WTC11 (cell line): ENCODE data around the gene UBL4A.

Experiments
- FOXP1 ChIP-seq: sonication (generic); formaldehyde crosslinking; IDR thresholded peaks from 2 replicates; pipeline ENCODE4 v1.8.0; 2022; ENCODE audit warnings: missing genetic modification reagents, mild to moderate bottlenecking, moderate library complexity, borderline replicate concordance
- GABPB1 ChIP-seq: sonication (generic); formaldehyde crosslinking; IDR thresholded peaks from 2 replicates; pipeline ENCODE4 v1.8.1; 2023; ENCODE audit warnings: mild to moderate bottlenecking, missing genetic modification reagents
- NR3C1 ChIP-seq: sonication (generic); formaldehyde crosslinking; conservative IDR thresholded peaks from 2 replicates; pipeline ENCODE4 v1.8.1; 2023; ENCODE audit warnings: low read depth, mild to moderate bottlenecking, missing genetic modification reagents
- TP53 ChIP-seq: sonication (generic); formaldehyde crosslinking; IDR thresholded peaks from 2 replicates; pipeline ENCODE4 v1.8.1; 2023; ENCODE audit warnings: mild to moderate bottlenecking, missing genetic modification reagents
- ZNF138 ChIP-seq: sonication (generic); formaldehyde crosslinking; conservative IDR thresholded peaks from 2 replicates; pipeline ENCODE4 v1.8.1; 2022; ENCODE audit warnings: mild to moderate bottlenecking, moderate library complexity, missing genetic modification reagents
- ZNF423 ChIP-seq: fragments of 250-450 bp; sonication (Bioruptor Pico); IDR thresholded peaks from 2 replicates; pipeline ENCODE4 v2.1.2; 2022; ENCODE audit warnings: mild to moderate bottlenecking, moderate library complexity
- TF ChIP-seq, protein P1 (sequence below): fragments of 200-600 bp; IDR thresholded peaks from 2 replicates; pipeline ENCODE4 v1.8.0; 2022; ENCODE audit warnings: antibody characterized with exemption
- TF ChIP-seq, protein P2 (sequence below): sonication (generic); formaldehyde crosslinking; conservative IDR thresholded peaks from 2 replicates; pipeline ENCODE4 v1.8.1; 2022; ENCODE audit warnings: mild to moderate bottlenecking, missing genetic modification reagents
- TF ChIP-seq, protein P3 (sequence below): sonication (generic); formaldehyde crosslinking; IDR thresholded peaks from 2 replicates; pipeline ENCODE4 v1.8.0; 2022; ENCODE audit warnings: mild to moderate bottlenecking, missing genetic modification reagents
- TF ChIP-seq, protein P4 (sequence below): sonication (generic); formaldehyde crosslinking; IDR thresholded peaks from 2 replicates; pipeline ENCODE4 v1.8.0; 2022; ENCODE audit warnings: mild to moderate bottlenecking, missing genetic modification reagents
- TF ChIP-seq, protein P5 (sequence below): sonication (generic); formaldehyde crosslinking; IDR thresholded peaks from 2 replicates; pipeline ENCODE4 v1.8.1; 2022; ENCODE audit warnings: mild to moderate bottlenecking, missing genetic modification reagents, moderate library complexity, borderline replicate concordance
- TF ChIP-seq, protein P6 (sequence below): sonication (generic); formaldehyde crosslinking; IDR thresholded peaks from 2 replicates; pipeline ENCODE4 v1.8.0; 2022; ENCODE audit warnings: mild to moderate bottlenecking, missing genetic modification reagents
- TF ChIP-seq, protein P7 (sequence below): sonication (generic); formaldehyde crosslinking; conservative IDR thresholded peaks from 2 replicates; pipeline ENCODE4 v1.8.1; 2023; ENCODE audit warnings: mild to moderate bottlenecking, low read depth, missing genetic modification reagents, moderate library complexity
- TF ChIP-seq, protein P8 (sequence below): sonication (generic); formaldehyde crosslinking; IDR thresholded peaks from 2 replicates; pipeline ENCODE4 v1.8.0; 2023; ENCODE audit warnings: mild to moderate bottlenecking, missing genetic modification reagents

DNA sequence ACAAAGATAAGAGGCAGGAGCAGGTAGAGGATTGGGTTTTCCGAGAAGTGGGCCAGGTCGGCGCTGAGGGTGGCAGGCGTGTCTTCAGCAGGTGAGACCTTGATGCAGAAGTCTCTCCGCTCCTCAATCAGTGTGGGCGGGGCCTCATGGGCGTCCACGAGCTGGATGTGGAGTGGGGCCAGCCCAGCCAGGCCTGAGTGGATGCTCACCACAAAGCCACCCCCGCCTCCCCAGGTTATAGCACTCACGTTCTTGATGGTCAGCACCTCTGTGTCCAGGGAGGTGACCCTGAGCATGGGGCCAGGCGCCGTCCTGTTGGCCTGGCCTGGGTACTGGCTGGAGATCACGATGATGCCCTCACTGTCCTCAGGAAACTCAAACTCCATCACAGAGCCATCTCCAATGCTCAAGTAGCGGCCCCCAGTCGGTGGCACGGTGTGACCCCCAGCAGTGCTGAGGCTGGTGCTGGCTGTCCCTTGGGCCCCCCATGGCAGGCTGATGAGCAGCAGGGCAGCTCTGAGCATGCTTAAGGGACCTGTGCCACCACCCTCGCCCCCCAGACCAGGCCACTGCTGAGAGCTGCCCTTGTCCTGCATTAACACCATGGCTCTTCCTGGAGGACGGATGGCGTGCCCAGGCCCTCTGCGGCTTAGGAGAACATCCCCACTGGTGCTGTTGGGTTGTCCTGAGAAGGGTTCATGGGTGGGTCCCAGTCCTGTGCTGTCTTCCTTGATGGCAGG is 2.1 kb upstream of the UBL4A start:
- TF ChIP-seq, protein P1, sequence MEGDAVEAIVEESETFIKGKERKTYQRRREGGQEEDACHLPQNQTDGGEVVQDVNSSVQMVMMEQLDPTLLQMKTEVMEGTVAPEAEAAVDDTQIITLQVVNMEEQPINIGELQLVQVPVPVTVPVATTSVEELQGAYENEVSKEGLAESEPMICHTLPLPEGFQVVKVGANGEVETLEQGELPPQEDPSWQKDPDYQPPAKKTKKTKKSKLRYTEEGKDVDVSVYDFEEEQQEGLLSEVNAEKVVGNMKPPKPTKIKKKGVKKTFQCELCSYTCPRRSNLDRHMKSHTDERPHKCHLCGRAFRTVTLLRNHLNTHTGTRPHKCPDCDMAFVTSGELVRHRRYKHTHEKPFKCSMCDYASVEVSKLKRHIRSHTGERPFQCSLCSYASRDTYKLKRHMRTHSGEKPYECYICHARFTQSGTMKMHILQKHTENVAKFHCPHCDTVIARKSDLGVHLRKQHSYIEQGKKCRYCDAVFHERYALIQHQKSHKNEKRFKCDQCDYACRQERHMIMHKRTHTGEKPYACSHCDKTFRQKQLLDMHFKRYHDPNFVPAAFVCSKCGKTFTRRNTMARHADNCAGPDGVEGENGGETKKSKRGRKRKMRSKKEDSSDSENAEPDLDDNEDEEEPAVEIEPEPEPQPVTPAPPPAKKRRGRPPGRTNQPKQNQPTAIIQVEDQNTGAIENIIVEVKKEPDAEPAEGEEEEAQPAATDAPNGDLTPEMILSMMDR: no peak
- TF ChIP-seq, protein P2, sequence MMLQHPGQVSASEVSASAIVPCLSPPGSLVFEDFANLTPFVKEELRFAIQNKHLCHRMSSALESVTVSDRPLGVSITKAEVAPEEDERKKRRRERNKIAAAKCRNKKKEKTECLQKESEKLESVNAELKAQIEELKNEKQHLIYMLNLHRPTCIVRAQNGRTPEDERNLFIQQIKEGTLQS (CRISPR knock-in tag): no peak
- TF ChIP-seq ZNF138 (CRISPR knock-in tag): no peak
- TF ChIP-seq, protein P3, sequence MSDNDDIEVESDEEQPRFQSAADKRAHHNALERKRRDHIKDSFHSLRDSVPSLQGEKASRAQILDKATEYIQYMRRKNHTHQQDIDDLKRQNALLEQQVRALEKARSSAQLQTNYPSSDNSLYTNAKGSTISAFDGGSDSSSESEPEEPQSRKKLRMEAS (CRISPR knock-in tag): no peak
- no peak for TF ChIP-seq ZNF423 (CRISPR knock-in tag)
- TF ChIP-seq GABPB1 (CRISPR knock-in tag): no peak
- no peak for TF ChIP-seq FOXP1 (CRISPR knock-in tag)
- TF ChIP-seq, protein P4, sequence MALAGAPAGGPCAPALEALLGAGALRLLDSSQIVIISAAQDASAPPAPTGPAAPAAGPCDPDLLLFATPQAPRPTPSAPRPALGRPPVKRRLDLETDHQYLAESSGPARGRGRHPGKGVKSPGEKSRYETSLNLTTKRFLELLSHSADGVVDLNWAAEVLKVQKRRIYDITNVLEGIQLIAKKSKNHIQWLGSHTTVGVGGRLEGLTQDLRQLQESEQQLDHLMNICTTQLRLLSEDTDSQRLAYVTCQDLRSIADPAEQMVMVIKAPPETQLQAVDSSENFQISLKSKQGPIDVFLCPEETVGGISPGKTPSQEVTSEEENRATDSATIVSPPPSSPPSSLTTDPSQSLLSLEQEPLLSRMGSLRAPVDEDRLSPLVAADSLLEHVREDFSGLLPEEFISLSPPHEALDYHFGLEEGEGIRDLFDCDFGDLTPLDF: no peak
- TF ChIP-seq, protein P5, sequence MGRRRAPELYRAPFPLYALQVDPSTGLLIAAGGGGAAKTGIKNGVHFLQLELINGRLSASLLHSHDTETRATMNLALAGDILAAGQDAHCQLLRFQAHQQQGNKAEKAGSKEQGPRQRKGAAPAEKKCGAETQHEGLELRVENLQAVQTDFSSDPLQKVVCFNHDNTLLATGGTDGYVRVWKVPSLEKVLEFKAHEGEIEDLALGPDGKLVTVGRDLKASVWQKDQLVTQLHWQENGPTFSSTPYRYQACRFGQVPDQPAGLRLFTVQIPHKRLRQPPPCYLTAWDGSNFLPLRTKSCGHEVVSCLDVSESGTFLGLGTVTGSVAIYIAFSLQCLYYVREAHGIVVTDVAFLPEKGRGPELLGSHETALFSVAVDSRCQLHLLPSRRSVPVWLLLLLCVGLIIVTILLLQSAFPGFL (CRISPR knock-in tag): no peak
- TF ChIP-seq NR3C1 (CRISPR knock-in tag): no peak
- TF ChIP-seq, protein P6, sequence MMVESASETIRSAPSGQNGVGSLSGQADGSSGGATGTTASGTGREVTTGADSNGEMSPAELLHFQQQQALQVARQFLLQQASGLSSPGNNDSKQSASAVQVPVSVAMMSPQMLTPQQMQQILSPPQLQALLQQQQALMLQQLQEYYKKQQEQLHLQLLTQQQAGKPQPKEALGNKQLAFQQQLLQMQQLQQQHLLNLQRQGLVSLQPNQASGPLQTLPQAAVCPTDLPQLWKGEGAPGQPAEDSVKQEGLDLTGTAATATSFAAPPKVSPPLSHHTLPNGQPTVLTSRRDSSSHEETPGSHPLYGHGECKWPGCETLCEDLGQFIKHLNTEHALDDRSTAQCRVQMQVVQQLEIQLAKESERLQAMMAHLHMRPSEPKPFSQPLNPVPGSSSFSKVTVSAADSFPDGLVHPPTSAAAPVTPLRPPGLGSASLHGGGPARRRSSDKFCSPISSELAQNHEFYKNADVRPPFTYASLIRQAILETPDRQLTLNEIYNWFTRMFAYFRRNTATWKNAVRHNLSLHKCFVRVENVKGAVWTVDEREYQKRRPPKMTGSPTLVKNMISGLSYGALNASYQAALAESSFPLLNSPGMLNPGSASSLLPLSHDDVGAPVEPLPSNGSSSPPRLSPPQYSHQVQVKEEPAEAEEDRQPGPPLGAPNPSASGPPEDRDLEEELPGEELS: no peak
- TF ChIP-seq, protein P7, sequence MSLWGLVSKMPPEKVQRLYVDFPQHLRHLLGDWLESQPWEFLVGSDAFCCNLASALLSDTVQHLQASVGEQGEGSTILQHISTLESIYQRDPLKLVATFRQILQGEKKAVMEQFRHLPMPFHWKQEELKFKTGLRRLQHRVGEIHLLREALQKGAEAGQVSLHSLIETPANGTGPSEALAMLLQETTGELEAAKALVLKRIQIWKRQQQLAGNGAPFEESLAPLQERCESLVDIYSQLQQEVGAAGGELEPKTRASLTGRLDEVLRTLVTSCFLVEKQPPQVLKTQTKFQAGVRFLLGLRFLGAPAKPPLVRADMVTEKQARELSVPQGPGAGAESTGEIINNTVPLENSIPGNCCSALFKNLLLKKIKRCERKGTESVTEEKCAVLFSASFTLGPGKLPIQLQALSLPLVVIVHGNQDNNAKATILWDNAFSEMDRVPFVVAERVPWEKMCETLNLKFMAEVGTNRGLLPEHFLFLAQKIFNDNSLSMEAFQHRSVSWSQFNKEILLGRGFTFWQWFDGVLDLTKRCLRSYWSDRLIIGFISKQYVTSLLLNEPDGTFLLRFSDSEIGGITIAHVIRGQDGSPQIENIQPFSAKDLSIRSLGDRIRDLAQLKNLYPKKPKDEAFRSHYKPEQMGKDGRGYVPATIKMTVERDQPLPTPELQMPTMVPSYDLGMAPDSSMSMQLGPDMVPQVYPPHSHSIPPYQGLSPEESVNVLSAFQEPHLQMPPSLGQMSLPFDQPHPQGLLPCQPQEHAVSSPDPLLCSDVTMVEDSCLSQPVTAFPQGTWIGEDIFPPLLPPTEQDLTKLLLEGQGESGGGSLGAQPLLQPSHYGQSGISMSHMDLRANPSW (CRISPR knock-in tag): no peak
- no peak for TF ChIP-seq TP53
- TF ChIP-seq, protein P8, sequence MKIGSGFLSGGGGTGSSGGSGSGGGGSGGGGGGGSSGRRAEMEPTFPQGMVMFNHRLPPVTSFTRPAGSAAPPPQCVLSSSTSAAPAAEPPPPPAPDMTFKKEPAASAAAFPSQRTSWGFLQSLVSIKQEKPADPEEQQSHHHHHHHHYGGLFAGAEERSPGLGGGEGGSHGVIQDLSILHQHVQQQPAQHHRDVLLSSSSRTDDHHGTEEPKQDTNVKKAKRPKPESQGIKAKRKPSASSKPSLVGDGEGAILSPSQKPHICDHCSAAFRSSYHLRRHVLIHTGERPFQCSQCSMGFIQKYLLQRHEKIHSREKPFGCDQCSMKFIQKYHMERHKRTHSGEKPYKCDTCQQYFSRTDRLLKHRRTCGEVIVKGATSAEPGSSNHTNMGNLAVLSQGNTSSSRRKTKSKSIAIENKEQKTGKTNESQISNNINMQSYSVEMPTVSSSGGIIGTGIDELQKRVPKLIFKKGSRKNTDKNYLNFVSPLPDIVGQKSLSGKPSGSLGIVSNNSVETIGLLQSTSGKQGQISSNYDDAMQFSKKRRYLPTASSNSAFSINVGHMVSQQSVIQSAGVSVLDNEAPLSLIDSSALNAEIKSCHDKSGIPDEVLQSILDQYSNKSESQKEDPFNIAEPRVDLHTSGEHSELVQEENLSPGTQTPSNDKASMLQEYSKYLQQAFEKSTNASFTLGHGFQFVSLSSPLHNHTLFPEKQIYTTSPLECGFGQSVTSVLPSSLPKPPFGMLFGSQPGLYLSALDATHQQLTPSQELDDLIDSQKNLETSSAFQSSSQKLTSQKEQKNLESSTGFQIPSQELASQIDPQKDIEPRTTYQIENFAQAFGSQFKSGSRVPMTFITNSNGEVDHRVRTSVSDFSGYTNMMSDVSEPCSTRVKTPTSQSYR (CRISPR knock-in tag): no peak
